ENCODE measurements around the gene CCNL2. TPM values are rescaled to one million over a fixed set of nuclear protein-coding genes. Genes with fewer than 3 reads are reported as not detected.

CCNL2 gene
- total and polyA plus RNA-seq, 4 donors: 46.4 to 170 (median 104) TPM

- Histone ChIP-seq H3K27me3 (ENCODE audit: control insufficient read depth in 4 of 4, insufficient read depth in 4 of 4, low read length in 3 of 4) (peaks cover 0 to 2% (median 0%) of the 10 kb centered on the region in 4 donors), H3K9ac (ENCODE audit: low read depth in 1 of 2, low read length in 2 of 2) (no peak overlapping the region), H3K4me1 (ENCODE audit: control insufficient read depth in 4 of 4, insufficient read depth in 4 of 4, low read length in 3 of 4) (peaks cover 2 to 34% (median 10%) of the 10 kb centered on the region in 4 donors), H3K9me3 (ENCODE audit: control insufficient read depth in 4 of 4, low read length in 3 of 4) (no peaks in the 10 kb centered on the region), H3K27ac (ENCODE audit: low read depth in 1 of 2, low read length in 2 of 2) (no peak overlapping the region), H3K36me3 (ENCODE audit: control insufficient read depth in 4 of 4, insufficient read depth in 3 of 4, low read depth in 1 of 4, low read length in 3 of 4) (no peaks in the 10 kb centered on the region), H3K4me3 (ENCODE audit: low read depth in 1 of 3, low read length in 3 of 3) (no peak overlapping the region)
- 25% methylated on average over 5 of the region's 5 CpGs for WGBS
- DNase-seq (ENCODE audit: low spot score): no peak
- TF ChIP-seq TAF1 (conservative IDR thresholded peaks at IDR 0.05) (no peak), EGR1 (IDR thresholded peaks at IDR 0.05; ENCODE audit: low read depth in 2 of 2) (no peak), RXRA (IDR thresholded peaks at IDR 0.05) (no peak), YY1 (IDR thresholded peaks at IDR 0.05) (no peak), SP1 (IDR thresholded peaks at IDR 0.05) (no peak), FOXA1 (IDR thresholded peaks at IDR 0.05) (no peak), GABPA (IDR thresholded peaks at IDR 0.05 in 1 of 2, conservative IDR thresholded peaks at IDR 0.05 in 1 of 2) (no peak), FOXA2 (IDR thresholded peaks at IDR 0.05) (no peak), REST (IDR thresholded peaks at IDR 0.05) (no peak), HNF4G (IDR thresholded peaks at IDR 0.05) (no peak), ZBTB33 (IDR thresholded peaks at IDR 0.05) (no peak)
Measured at GRCh38 chr1:1352786-1353388, 46.2 kb downstream of the CCNL2 start.

GRCh38 chr1:1351511-1352427 is 47.4 kb downstream of the CCNL2 start:
- Histone ChIP-seq H3K27me3 (ENCODE audit: control insufficient read depth in 4 of 4, insufficient read depth in 4 of 4, low read length in 3 of 4) (peaks cover 0 to 2% (median 0%) of the 10 kb centered on the region in 4 donors), H3K4me1 (ENCODE audit: control insufficient read depth in 4 of 4, insufficient read depth in 4 of 4, low read length in 3 of 4) (peaks cover 11 to 44% (median 19%) of the 10 kb centered on the region in 4 donors), H3K36me3 (ENCODE audit: control insufficient read depth in 4 of 4, insufficient read depth in 3 of 4, low read depth in 1 of 4, low read length in 3 of 4) (no peaks in the 10 kb centered on the region), H3K9ac (ENCODE audit: low read depth in 1 of 2, low read length in 2 of 2) (no peak overlapping the region), H3K27ac (ENCODE audit: low read depth in 1 of 2, low read length in 2 of 2) (peak overlapping the region in 1 of 2 donors; percentile 33), H3K4me3 (ENCODE audit: low read depth in 1 of 3, low read length in 3 of 3) (no peak overlapping the region), H3K9me3 (ENCODE audit: control insufficient read depth in 4 of 4, low read length in 3 of 4) (no peaks in the 10 kb centered on the region)
- DNase-seq (ENCODE audit: low spot score): no peak
- TF ChIP-seq NR2F2 (IDR thresholded peaks at IDR 0.05) (peak; percentile 9), YY1 (IDR thresholded peaks at IDR 0.05) (no peak)
- whole genome bisulfite sequencing: 75% methylated on average over 29 of the region's 29 CpGs
